Keratinocyte (primary cell): ENCODE measurements around the gene ERC1.

Source experiments
- CTCF ChIP-seq, 3 experiments: IDR thresholded peaks in 1 of 3; conservative IDR thresholded peaks in 1 of 3; optimal IDR thresholded peaks in 1 of 3; 2 replicates in 2 of 3; 3 replicates in 1 of 3; pipeline versions ENCODE3 to v1.5.1; 2011; ENCODE audit warnings: low read length in 3 of 3, mild to moderate bottlenecking in 3 of 3, moderate library complexity in 2 of 3, control low read depth in 1 of 3, inconsistent platforms in 1 of 3; ENCODE audit not compliant: insufficient read depth in 2 of 3; ENCODE audit errors: extremely low read depth in 1 of 3
- EZH2 ChIP-seq: IDR thresholded peaks from one replicate; pipeline ENCODE4 v1.6.1; 2012; ENCODE audit warnings: inconsistent platforms, mild to moderate bottlenecking, low read length, moderate library complexity

- TF ChIP-seq CTCF (optimal IDR thresholded peaks at IDR 0.05 in 1 of 3, IDR thresholded peaks at IDR 0.05 in 1 of 3, conservative IDR thresholded peaks at IDR 0.05 in 1 of 3; ENCODE audit: extremely low read depth in 1 of 3, insufficient read depth in 2 of 3, low read length in 3 of 3) (no peak), EZH2 (no peak)
Observed at GRCh38 chr12:991350-992333, 619 bp downstream of the ERC1 start.
